HepG2 (cell line): ENCODE results near the gene ATG4D. TPM values are rescaled to one million over a fixed set of nuclear protein-coding genes. Genes with fewer than 3 reads are reported as not detected.

Source experiments
- AKAP8 ChIP-seq: sonication (generic); formaldehyde crosslinking; IDR thresholded peaks from 2 replicates; pipeline ENCODE4 v1.5.1; 2020; ENCODE audit warnings: mild to moderate bottlenecking, missing genetic modification reagents
- ATF1 ChIP-seq: IDR thresholded peaks from 2 replicates; pipeline ENCODE4 v1.6.1; 2016; ENCODE audit warnings: mild to moderate bottlenecking, control low read depth
- DR1 ChIP-seq: sonication (generic); formaldehyde crosslinking; IDR thresholded peaks from 2 replicates; pipeline ENCODE4 v1.8.0; 2021; ENCODE audit warnings: mild to moderate bottlenecking, missing genetic modification reagents, inconsistent platforms
- ELF4 ChIP-seq: sonication (generic); formaldehyde crosslinking; IDR thresholded peaks from 2 replicates; pipeline ENCODE4 v1.5.0; 2020; ENCODE audit warnings: missing genetic modification reagents, mild to moderate bottlenecking, moderate library complexity, borderline replicate concordance
- ESRRA ChIP-seq: sonication (generic); formaldehyde crosslinking; IDR thresholded peaks from 2 replicates; pipeline ENCODE4 v1.5.1; 2020; ENCODE audit warnings: mild to moderate bottlenecking, low read depth, missing genetic modification reagents
- FOXO1 ChIP-seq: sonication (generic); formaldehyde crosslinking; IDR thresholded peaks from 2 replicates; pipeline ENCODE4 v1.4.0; 2020; ENCODE audit warnings: missing genetic modification reagents
- GTF3A ChIP-seq: sonication (generic); formaldehyde crosslinking; conservative IDR thresholded peaks from 2 replicates; pipeline ENCODE4 v1.4.0; 2020; ENCODE audit warnings: mild to moderate bottlenecking, missing genetic modification reagents
- KAT7 ChIP-seq: IDR thresholded peaks from 2 replicates; pipeline ENCODE4 v1.6.1; 2018; ENCODE audit warnings: borderline replicate concordance, missing compliant biosample characterization
- KLF11 ChIP-seq: IDR thresholded peaks from 2 replicates; pipeline ENCODE4 v1.6.1; 2016; ENCODE audit warnings: missing compliant biosample characterization
- MTA1 ChIP-seq: sonication (generic); formaldehyde crosslinking; IDR thresholded peaks from 2 replicates; pipeline ENCODE4 v1.4.0; 2020; ENCODE audit warnings: missing genetic modification reagents, mild to moderate bottlenecking, borderline replicate concordance
- NFKBIZ ChIP-seq: IDR thresholded peaks from 2 replicates; pipeline ENCODE4 v1.6.1; 2018; ENCODE audit warnings: missing genetic modification reagents, missing compliant biosample characterization
- NFRKB ChIP-seq: fragments of 450-650 bp; IDR thresholded peaks from 2 replicates; pipeline ENCODE4 v1.6.1; 2017
- POLR2A ChIP-seq, 2 experiments: IDR thresholded peaks; 2 replicates each; pipeline ENCODE4 v1.6.1; 2011; ENCODE audit warnings: low read depth in 2 of 2, low read length in 2 of 2, mild to moderate bottlenecking in 1 of 2, moderate library complexity in 1 of 2; ENCODE audit not compliant: insufficient read depth in 1 of 2
- RBFOX2 ChIP-seq: fragments of 200-400 bp; formaldehyde crosslinking; IDR thresholded peaks from 2 replicates; pipeline ENCODE4 v1.6.1; 2017; ENCODE audit warnings: low read depth, mild to moderate bottlenecking, low read length
- RBM22 ChIP-seq: fragments of 200-400 bp; formaldehyde crosslinking; optimal IDR thresholded peaks from 2 replicates; pipeline ENCODE3; 2017; ENCODE audit warnings: mild to moderate bottlenecking, low read length, moderate library complexity
- TAF15 ChIP-seq: fragments of 200-400 bp; formaldehyde crosslinking; IDR thresholded peaks from one replicate; pipeline ENCODE4 v1.6.1; 2018; ENCODE audit warnings: mild to moderate bottlenecking, low read depth, low read length; ENCODE audit not compliant: poor library complexity, severe bottlenecking
- TARDBP ChIP-seq: sonication (generic); formaldehyde crosslinking; IDR thresholded peaks from 2 replicates; pipeline ENCODE4 v1.8.0; 2022; ENCODE audit warnings: mild to moderate bottlenecking, missing genetic modification reagents
- ZFP1 ChIP-seq: IDR thresholded peaks from 2 replicates; pipeline ENCODE4 v1.6.1; 2016
- ZNF264 ChIP-seq: sonication (generic); formaldehyde crosslinking; IDR thresholded peaks from 2 replicates; pipeline ENCODE4 v1.4.0; 2020; ENCODE audit warnings: missing genetic modification reagents
- ZNF296 ChIP-seq: sonication (generic); formaldehyde crosslinking; conservative IDR thresholded peaks from 2 replicates; pipeline ENCODE4 v1.5.0; 2020; ENCODE audit warnings: mild to moderate bottlenecking, missing genetic modification reagents
- ZNF460 ChIP-seq: sonication (generic); formaldehyde crosslinking; IDR thresholded peaks from 2 replicates; pipeline ENCODE4 v1.5.1; 2020; ENCODE audit warnings: missing genetic modification reagents, mild to moderate bottlenecking, borderline replicate concordance
- ZNF768 ChIP-seq: sonication (generic); formaldehyde crosslinking; IDR thresholded peaks from 2 replicates; pipeline ENCODE4 v1.4.0; 2020; ENCODE audit warnings: missing genetic modification reagents
- polyA plus RNA-seq, 8 experiments: library from polyadenylated mRNA; depleted of rRNA in 3 of 8; stranded (reverse) in 7 of 8; unstranded in 1 of 8; fragments of >200 nt; fragmentation: Illumina TruSeq in 4 of 8; extraction: Trizol in 4 of 8; gene quantifications; 2 replicates each; pipeline versions ENCODE4 v1.2.1 to v1.2.3, GENCODE V29; 2011 to 2016; ENCODE audit warnings: low read depth in 4 of 8, missing spikeins in 1 of 8, mixed read lengths in 1 of 8; ENCODE audit not compliant: insufficient read depth in 1 of 8
- total RNA-seq, 5 experiments: library from RNA; depleted of rRNA; stranded (reverse); fragments of >200 nt; fragmentation: Illumina TruSeq; extraction: Trizol; gene quantifications; 2 replicates each; pipeline ENCODE4 v1.2.3, GENCODE V29; 2016; ENCODE audit warnings: low read depth in 1 of 5
- TF ChIP-seq, protein P1 (sequence below): sonication (generic); formaldehyde crosslinking; IDR thresholded peaks from 2 replicates; pipeline ENCODE4 v1.8.0; 2022; ENCODE audit warnings: missing genetic modification reagents, low read depth, mild to moderate bottlenecking, borderline replicate concordance
- TF ChIP-seq, protein P2 (sequence below): sonication (generic); formaldehyde crosslinking; IDR thresholded peaks from 2 replicates; pipeline ENCODE4 v1.4.0; 2020; ENCODE audit warnings: missing genetic modification reagents, borderline replicate concordance
- TF ChIP-seq, protein P3 (sequence below): sonication (generic); formaldehyde crosslinking; IDR thresholded peaks from 2 replicates; pipeline ENCODE4 v1.4.0; 2020; ENCODE audit warnings: missing genetic modification reagents, borderline replicate concordance
- TF ChIP-seq, protein P4 (sequence below): sonication (generic); formaldehyde crosslinking; IDR thresholded peaks from 2 replicates; pipeline ENCODE4 v1.4.0; 2020; ENCODE audit warnings: missing genetic modification reagents
- TF ChIP-seq, protein P5 (sequence below): sonication (generic); formaldehyde crosslinking; IDR thresholded peaks from 2 replicates; pipeline ENCODE4 v1.4.0; 2020; ENCODE audit warnings: mild to moderate bottlenecking, missing genetic modification reagents

Gene ATG4D
- total and polyA plus RNA-seq, 2 of the 13 experiments (the other 11 are each of a cell fraction or from before 2014, with no cell fraction given): 17.8 to 19.0 TPM

DNA sequence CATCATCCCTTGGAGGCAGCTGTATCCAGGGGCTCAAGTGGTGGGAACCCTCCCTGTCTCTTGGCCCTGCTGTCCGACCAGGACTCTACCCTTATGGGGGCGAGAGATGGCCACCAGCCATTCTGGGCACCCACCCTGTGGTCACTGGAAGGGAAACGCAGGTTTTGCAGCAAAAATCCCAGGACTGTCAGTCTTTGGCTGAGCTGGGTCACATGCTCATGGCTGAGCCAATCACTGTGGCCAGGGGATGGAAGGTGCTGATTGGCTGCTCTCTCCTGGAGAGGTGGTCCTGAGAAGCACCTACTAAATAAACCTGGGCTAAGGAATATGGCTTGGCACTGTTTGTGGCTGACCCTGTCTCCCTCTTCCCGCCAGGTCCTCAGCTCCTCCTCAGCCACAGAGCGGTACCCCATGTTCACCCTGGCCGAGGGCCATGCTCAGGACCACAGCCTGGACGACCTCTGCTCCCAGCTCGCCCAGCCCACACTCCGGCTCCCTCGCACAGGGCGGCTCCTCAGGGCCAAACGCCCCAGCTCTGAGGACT is 8.9 kb downstream of the ATG4D start (continued):
- TF ChIP-seq NFKBIZ (CRISPR knock-in tag): no peak
- peak; percentile 56; the same call in 1 of the 2 replicates for TF ChIP-seq RBFOX2
- TF ChIP-seq, protein P1, sequence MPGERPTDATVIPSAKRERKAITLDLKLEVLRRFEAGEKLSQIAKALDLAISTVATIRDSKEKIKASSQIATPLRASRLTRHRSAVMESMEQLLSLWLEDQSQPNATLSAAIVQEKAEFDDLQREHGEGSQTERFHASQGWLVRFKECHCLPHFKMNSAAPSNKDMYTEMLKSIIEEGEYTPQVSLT (CRISPR knock-in tag): no peak
- peak; percentile 46 for TF ChIP-seq RBM22
- TF ChIP-seq, protein P2, sequence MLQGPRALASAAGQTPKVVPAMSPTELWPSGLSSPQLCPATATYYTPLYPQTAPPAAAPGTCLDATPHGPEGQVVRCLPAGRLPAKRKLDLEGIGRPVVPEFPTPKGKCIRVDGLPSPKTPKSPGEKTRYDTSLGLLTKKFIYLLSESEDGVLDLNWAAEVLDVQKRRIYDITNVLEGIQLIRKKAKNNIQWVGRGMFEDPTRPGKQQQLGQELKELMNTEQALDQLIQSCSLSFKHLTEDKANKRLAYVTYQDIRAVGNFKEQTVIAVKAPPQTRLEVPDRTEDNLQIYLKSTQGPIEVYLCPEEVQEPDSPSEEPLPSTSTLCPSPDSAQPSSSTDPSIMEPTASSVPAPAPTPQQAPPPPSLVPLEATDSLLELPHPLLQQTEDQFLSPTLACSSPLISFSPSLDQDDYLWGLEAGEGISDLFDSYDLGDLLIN (CRISPR knock-in tag): no peak
- no peak for TF ChIP-seq ZNF264 (CRISPR knock-in tag)
- no peak for TF ChIP-seq ZFP1 (CRISPR knock-in tag)
- TF ChIP-seq ZNF460 (CRISPR knock-in tag): no peak
- no peak for TF ChIP-seq NFRKB
- TF ChIP-seq, protein P3, sequence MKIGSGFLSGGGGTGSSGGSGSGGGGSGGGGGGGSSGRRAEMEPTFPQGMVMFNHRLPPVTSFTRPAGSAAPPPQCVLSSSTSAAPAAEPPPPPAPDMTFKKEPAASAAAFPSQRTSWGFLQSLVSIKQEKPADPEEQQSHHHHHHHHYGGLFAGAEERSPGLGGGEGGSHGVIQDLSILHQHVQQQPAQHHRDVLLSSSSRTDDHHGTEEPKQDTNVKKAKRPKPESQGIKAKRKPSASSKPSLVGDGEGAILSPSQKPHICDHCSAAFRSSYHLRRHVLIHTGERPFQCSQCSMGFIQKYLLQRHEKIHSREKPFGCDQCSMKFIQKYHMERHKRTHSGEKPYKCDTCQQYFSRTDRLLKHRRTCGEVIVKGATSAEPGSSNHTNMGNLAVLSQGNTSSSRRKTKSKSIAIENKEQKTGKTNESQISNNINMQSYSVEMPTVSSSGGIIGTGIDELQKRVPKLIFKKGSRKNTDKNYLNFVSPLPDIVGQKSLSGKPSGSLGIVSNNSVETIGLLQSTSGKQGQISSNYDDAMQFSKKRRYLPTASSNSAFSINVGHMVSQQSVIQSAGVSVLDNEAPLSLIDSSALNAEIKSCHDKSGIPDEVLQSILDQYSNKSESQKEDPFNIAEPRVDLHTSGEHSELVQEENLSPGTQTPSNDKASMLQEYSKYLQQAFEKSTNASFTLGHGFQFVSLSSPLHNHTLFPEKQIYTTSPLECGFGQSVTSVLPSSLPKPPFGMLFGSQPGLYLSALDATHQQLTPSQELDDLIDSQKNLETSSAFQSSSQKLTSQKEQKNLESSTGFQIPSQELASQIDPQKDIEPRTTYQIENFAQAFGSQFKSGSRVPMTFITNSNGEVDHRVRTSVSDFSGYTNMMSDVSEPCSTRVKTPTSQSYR (CRISPR knock-in tag): no peak
- TF ChIP-seq, protein P4, sequence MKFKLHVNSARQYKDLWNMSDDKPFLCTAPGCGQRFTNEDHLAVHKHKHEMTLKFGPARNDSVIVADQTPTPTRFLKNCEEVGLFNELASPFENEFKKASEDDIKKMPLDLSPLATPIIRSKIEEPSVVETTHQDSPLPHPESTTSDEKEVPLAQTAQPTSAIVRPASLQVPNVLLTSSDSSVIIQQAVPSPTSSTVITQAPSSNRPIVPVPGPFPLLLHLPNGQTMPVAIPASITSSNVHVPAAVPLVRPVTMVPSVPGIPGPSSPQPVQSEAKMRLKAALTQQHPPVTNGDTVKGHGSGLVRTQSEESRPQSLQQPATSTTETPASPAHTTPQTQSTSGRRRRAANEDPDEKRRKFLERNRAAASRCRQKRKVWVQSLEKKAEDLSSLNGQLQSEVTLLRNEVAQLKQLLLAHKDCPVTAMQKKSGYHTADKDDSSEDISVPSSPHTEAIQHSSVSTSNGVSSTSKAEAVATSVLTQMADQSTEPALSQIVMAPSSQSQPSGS (CRISPR knock-in tag): no peak
- TF ChIP-seq MTA1 (CRISPR knock-in tag): no peak
- 0 out of 2 replicates have a peak, but pooled peaks have one; percentile 8 for TF ChIP-seq TARDBP
- TF ChIP-seq, protein P5, sequence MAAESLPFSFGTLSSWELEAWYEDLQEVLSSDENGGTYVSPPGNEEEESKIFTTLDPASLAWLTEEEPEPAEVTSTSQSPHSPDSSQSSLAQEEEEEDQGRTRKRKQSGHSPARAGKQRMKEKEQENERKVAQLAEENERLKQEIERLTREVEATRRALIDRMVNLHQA: no peak
- TF ChIP-seq ELF4: no peak
- TF ChIP-seq ZNF296 (CRISPR knock-in tag): no peak
- TF ChIP-seq ZNF768 (CRISPR knock-in tag): no peak
- TF ChIP-seq ESRRA (CRISPR knock-in tag): no peak
- no peak for TF ChIP-seq DR1
- TF ChIP-seq GTF3A: no peak
- no peak for TF ChIP-seq KLF11 (CRISPR knock-in tag)
- no peak for TF ChIP-seq KAT7 (CRISPR knock-in tag)
- no peak for TF ChIP-seq TAF15
- TF ChIP-seq ATF1 (CRISPR knock-in tag): no peak
- TF ChIP-seq AKAP8 (CRISPR knock-in tag): no peak
- no peak for TF ChIP-seq FOXO1 (CRISPR knock-in tag)
- TF ChIP-seq POLR2A (IDR thresholded peaks at IDR 0.05; ENCODE audit: insufficient read depth in 1 of 2, low read depth in 2 of 2, low read length in 2 of 2): peak in 1 of 2 experiments; percentile 40; a peak in 1 of 4 replicates
